ENCODE data around the gene SPEF2. TPM values are rescaled to one million over a fixed set of nuclear protein-coding genes. Genes with fewer than 3 reads are reported as not detected.

The SPEF2 gene
- total RNA-seq, 2 experiments from 2014 or later, result 0.03 TPM; not detected in 1

DNA sequence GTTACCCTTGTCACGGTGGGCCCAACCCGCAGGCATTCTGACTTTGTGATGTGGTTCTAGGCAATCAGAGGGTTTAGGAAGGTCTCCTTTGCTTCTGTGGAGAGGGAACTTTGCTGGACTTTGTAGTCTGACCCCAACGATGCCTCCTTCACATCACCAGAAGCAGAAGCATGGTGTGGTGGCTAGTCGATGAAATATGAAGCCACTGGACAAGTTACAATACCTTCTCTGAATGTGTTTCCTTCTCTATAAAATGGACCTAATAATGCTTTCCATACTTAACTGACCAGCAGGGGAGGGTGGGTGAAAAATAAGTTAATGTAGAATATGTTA, 607 bp downstream of the SPEF2 start:
- no peak overlapping the region for H3K27ac ChIP-seq (ENCODE audit: low read depth, low read length, poor library complexity, severe bottlenecking)
- H4K20me1 ChIP-seq (ENCODE audit: insufficient read depth, low read length), result no peaks in the 10 kb centered on the region
- H3K36me3 ChIP-seq (ENCODE audit: insufficient read depth, low read length), result no peaks in the 10 kb centered on the region
- CTCF ChIA-PET (ENCODE audit: unreplicated experiment), result no interaction called here
- H3K4me1 ChIP-seq (ENCODE audit: insufficient read depth, low read length, poor library complexity, severe bottlenecking), result no peaks in the 10 kb centered on the region
- H2AFZ ChIP-seq (ENCODE audit: low read length), result no peak overlapping the region
- no peak overlapping the region for H3K4me2 ChIP-seq (ENCODE audit: low read length)
- BruUV-seq (replicated peaks), result no TSS peak
- H3K9me2 ChIP-seq (ENCODE audit: insufficient read depth, low read length), result no peaks in the 10 kb centered on the region
- intact Hi-C loops (cut with micrococcal nuclease; ENCODE audit: unreplicated experiment), result no loop called here
- TF ChIP-seq EZH2phosphoT487 (IDR thresholded peaks at IDR 0.05; ENCODE audit: borderline replicate concordance, low read depth, low read length), result no peak
- TF ChIP-seq, protein P1, sequence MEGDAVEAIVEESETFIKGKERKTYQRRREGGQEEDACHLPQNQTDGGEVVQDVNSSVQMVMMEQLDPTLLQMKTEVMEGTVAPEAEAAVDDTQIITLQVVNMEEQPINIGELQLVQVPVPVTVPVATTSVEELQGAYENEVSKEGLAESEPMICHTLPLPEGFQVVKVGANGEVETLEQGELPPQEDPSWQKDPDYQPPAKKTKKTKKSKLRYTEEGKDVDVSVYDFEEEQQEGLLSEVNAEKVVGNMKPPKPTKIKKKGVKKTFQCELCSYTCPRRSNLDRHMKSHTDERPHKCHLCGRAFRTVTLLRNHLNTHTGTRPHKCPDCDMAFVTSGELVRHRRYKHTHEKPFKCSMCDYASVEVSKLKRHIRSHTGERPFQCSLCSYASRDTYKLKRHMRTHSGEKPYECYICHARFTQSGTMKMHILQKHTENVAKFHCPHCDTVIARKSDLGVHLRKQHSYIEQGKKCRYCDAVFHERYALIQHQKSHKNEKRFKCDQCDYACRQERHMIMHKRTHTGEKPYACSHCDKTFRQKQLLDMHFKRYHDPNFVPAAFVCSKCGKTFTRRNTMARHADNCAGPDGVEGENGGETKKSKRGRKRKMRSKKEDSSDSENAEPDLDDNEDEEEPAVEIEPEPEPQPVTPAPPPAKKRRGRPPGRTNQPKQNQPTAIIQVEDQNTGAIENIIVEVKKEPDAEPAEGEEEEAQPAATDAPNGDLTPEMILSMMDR (conservative IDR thresholded peaks at IDR 0.05; ENCODE audit: low read length), result no peak
- no peaks in the 10 kb centered on the region for H3K79me2 ChIP-seq (ENCODE audit: insufficient read depth, low read depth, low read length)
- no peak for DNase-seq (ENCODE audit: low spot score)
- H3K9me3 ChIP-seq (ENCODE audit: low read length), result 0 out of 2 replicates have a peak, but pooled peaks cover 4% of the 10 kb centered on the region
- POLR2A ChIA-PET, result no interaction called here
- H3K4me3 ChIP-seq (ENCODE audit: low read depth, low read length, poor library complexity, severe bottlenecking), result no peak overlapping the region

DNA sequence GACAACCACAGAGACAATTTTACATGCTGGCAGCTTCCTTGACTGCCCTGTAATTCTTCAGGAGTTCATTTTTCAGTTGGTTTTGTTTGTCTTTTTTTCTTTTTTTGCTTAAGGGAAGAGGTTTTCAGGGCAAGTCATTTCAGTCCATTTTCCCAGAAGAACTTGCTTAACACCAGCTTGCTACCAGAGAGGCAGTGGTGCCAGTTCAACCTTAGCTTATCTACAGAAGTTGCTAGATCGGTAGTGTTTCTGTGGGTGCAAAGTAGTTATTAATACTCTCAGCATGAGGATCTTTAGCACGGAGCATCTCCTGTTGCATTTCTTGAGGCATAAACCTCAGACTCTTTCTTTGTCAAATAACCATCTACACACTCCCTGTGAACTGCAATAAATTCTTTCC, 1.1 kb downstream of the SPEF2 start:
- 0 out of 2 replicates have a peak, but pooled peaks cover 4% of the 10 kb centered on the region for H3K9me3 ChIP-seq (ENCODE audit: low read length)
- no peak for DNase-seq (ENCODE audit: low spot score)
- no peaks in the 10 kb centered on the region for H3K36me3 ChIP-seq (ENCODE audit: insufficient read depth, low read length)
- H3K4me3 ChIP-seq (ENCODE audit: low read depth, low read length, poor library complexity, severe bottlenecking), result no peak overlapping the region
- no peak overlapping the region for H3K27ac ChIP-seq (ENCODE audit: low read depth, low read length, poor library complexity, severe bottlenecking)
- ChIA-PET CTCF (ENCODE audit: unreplicated experiment) (no interaction called here), POLR2A (no interaction called here)
- intact Hi-C loops (cut with micrococcal nuclease; ENCODE audit: unreplicated experiment), result no loop called here
- TF ChIP-seq, protein P1 (conservative IDR thresholded peaks at IDR 0.05; ENCODE audit: low read length), result no peak
- no peak for TF ChIP-seq EZH2phosphoT487 (IDR thresholded peaks at IDR 0.05; ENCODE audit: borderline replicate concordance, low read depth, low read length)
- no peak overlapping the region for H3K4me2 ChIP-seq (ENCODE audit: low read length)
- no peaks in the 10 kb centered on the region for H4K20me1 ChIP-seq (ENCODE audit: insufficient read depth, low read length)
- H2AFZ ChIP-seq (ENCODE audit: low read length), result no peak overlapping the region
- BruUV-seq (replicated peaks), result no TSS peak
- no peaks in the 10 kb centered on the region for H3K79me2 ChIP-seq (ENCODE audit: insufficient read depth, low read depth, low read length)
- H3K4me1 ChIP-seq (ENCODE audit: insufficient read depth, low read length, poor library complexity, severe bottlenecking), result no peaks in the 10 kb centered on the region
- no peaks in the 10 kb centered on the region for H3K9me2 ChIP-seq (ENCODE audit: insufficient read depth, low read length)

DNA sequence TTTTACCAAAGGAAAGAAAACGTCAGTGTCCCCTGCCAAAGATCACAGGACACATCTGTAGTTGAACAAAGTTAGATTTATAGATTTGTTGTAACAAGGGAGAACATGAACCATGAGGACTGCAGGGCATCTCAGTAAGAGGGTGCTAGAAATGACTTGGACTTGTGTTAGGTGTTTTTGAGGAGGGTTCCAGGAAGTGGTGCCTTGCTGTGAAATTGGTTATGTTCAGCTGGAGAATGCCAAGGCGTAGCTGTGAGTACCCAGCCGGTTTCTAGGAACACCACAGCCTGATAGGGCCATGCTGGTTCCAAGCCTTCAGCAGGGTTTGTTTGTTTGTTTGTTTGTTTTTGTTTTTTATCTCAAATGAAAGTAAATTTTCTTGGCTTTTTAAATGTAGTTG, 5.3 kb downstream of the SPEF2 start:
- no TSS peak for BruUV-seq (replicated peaks)
- Histone ChIP-seq H3K36me3 (ENCODE audit: insufficient read depth, low read length) (no peaks in the 10 kb centered on the region), H3K4me1 (ENCODE audit: insufficient read depth, low read length, poor library complexity, severe bottlenecking) (no peaks in the 10 kb centered on the region), H3K9me2 (ENCODE audit: insufficient read depth, low read length) (no peaks in the 10 kb centered on the region), H3K4me2 (ENCODE audit: low read length) (no peak overlapping the region), H3K79me2 (ENCODE audit: insufficient read depth, low read depth, low read length) (no peaks in the 10 kb centered on the region), H3K27ac (ENCODE audit: low read depth, low read length, poor library complexity, severe bottlenecking) (no peak overlapping the region), H3K4me3 (ENCODE audit: low read depth, low read length, poor library complexity, severe bottlenecking) (no peak overlapping the region), H2AFZ (ENCODE audit: low read length) (no peak overlapping the region), H3K9me3 (ENCODE audit: low read length) (no peaks in the 10 kb centered on the region), H4K20me1 (ENCODE audit: insufficient read depth, low read length) (no peaks in the 10 kb centered on the region)
- ChIA-PET POLR2A (no interaction called here), CTCF (ENCODE audit: unreplicated experiment) (no interaction called here)
- no peak for TF ChIP-seq EZH2phosphoT487 (IDR thresholded peaks at IDR 0.05; ENCODE audit: borderline replicate concordance, low read depth, low read length)
- TF ChIP-seq, protein P1 (conservative IDR thresholded peaks at IDR 0.05; ENCODE audit: low read length), result no peak
- intact Hi-C loops (cut with micrococcal nuclease; ENCODE audit: unreplicated experiment), result no loop called here
- no peak for DNase-seq (ENCODE audit: low spot score)
